Fibroblast of mammary gland (primary cell): ENCODE data around the gene CADPS2.

Experiments used
- DNase-seq: peaks from one replicate; pipeline ENCODE4 v3.0.0-alpha.2; 2010; ENCODE audit warnings: low read depth
- H3K4me3 ChIP-seq: 2 replicates; pipeline ENCODE4 v1.5.1; 2011; ENCODE audit warnings: low read depth, mild to moderate bottlenecking, low read length, moderate library complexity; ENCODE audit not compliant: control insufficient read depth
- CTCF ChIP-seq: conservative IDR thresholded peaks from 2 replicates; pipeline ENCODE4 v1.5.1; 2011; ENCODE audit warnings: low read depth, low read length, inconsistent platforms; ENCODE audit not compliant: control insufficient read depth, insufficient read depth

Gene CADPS2

DNA sequence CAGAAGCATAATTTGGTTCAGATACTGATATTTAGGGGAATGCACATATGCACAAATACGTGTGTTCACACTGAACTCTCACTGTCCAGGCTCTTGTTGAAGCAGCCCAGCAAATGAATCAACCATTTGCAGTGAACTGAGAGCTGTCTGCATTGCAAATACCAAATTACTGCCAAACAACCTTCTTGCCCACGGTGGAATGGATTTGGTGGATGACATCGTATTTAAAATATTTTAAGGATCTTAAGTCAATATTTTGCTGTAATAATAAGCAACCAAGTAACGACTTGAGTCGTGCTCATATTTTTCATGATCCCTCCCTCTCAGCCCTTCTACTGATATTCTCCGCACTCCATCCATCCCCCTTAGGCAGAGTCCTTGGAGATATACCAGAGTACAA, 473.8 kb downstream of the CADPS2 start:
- H3K4me3 ChIP-seq = no peak overlapping the region
- TF ChIP-seq CTCF = no peak
- no peak for DNase-seq

- no peak for DNase-seq
- TF ChIP-seq CTCF = no peak
- H3K4me3 ChIP-seq = no peak overlapping the region
Measured at GRCh38 chr7:122407195-122407594, 479.1 kb downstream of the CADPS2 start.

GRCh38 chr7:122403113-122403512, 483.1 kb downstream of the CADPS2 start:
- no peak for DNase-seq
- no peak for TF ChIP-seq CTCF
- H3K4me3 ChIP-seq = no peak overlapping the region

GRCh38 chr7:122402235-122402634, 484.0 kb downstream of the CADPS2 start:
- no peak overlapping the region for H3K4me3 ChIP-seq
- no peak for DNase-seq
- no peak for TF ChIP-seq CTCF

GRCh38 chr7:122397381-122397780, 488.9 kb downstream of the CADPS2 start:
- no peak for DNase-seq
- no peak for TF ChIP-seq CTCF
- H3K4me3 ChIP-seq = no peak overlapping the region

DNA sequence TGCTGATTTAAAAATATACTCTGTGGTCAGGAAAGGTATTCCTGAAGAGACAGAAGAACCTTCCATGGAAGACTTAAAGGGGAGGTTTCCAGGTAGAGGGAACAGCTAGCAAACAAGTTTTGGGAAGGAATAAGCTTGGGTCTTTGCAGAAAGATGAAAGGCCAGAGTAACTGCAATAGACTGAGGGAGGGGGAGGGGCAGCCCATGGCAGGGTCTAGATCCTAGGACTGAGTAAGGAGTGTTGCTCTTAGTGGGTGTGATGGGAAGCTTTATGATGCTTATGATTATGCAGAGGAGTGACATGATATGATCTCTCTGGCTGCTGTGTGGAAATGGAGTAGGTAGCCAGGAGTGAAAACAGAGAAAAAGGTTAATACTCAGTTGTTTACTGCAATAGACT, 491.7 kb downstream of the CADPS2 start:
- no peak overlapping the region for H3K4me3 ChIP-seq
- no peak for DNase-seq
- no peak for TF ChIP-seq CTCF

- DNase-seq = no peak
- no peak for TF ChIP-seq CTCF
- H3K4me3 ChIP-seq = no peak overlapping the region
Measured at GRCh38 chr7:122384528-122384927, 501.7 kb downstream of the CADPS2 start.
